OCI-M1 (cell line): ENCODE data around the gene ARL15.

Experiments used
- DNase-seq: peaks from one replicate; lab custom pipeline; 2025; lab: John Stamatoyannopoulos, UW

ARL15 gene

DNA sequence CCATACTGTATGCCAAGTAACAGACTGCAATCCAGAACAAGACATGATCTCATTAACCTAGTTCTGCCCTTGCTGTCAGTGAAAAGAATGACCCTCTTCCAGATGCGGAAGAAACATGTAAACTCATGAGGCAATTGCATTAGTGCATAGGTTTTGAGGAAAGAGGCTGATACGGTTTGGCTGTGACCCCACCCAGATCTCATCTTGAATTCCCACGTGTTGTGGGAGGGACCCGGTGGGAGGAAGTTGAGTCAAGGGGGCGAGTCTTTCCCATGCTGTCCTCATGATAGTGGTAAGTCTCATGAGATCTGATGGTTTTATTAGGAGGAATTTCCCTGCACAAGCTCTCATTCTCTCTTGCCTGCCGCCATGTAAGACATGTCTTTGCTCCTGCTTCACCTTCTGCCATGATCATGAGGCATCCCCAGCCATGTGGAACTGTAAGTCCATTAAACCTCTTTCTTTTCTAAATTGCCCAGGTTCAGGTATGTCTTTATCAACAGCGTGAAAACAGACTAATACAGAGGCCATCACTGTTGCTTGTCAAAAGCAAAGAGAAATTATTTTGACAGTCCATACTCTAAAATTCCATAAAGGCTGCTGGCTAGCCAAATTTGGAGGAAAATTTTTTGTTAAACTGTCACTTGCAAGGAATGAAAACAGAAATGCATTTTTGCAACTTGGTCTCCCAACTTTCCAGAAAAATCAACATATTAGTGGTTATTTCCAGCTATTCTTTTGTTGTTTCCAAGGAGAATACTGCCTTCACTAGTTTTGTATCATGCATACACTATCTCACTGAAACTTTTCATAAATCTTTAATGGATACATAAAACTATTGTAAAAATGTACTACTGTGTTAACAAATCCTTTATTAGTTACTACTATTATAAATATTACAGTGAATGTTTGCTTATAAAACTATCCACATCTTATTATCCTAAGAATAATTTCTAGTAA is 3.2 kb upstream of the ARL15 start:
- DNase-seq = peak; percentile 92

DNA sequence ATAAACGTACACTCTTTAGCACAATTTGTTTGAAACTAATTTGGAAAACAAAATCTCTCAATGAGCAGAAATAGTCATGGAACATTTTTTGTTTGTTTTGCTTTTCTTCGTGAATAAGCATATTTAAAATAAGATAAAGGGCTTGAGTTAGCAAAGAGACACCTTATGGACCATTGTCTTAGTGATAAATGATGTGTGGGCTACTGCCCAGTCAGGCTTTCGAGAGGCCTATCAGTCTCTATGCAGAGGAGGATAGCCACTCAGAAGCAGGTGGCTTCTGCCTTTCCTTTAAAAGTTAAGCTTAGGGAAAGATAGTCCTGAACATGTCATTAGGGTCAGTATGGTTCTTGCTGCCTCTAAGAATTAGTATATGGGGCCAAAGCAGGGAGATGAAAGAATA is 2.1 kb upstream of the ARL15 start:
- no peak for DNase-seq

DNA sequence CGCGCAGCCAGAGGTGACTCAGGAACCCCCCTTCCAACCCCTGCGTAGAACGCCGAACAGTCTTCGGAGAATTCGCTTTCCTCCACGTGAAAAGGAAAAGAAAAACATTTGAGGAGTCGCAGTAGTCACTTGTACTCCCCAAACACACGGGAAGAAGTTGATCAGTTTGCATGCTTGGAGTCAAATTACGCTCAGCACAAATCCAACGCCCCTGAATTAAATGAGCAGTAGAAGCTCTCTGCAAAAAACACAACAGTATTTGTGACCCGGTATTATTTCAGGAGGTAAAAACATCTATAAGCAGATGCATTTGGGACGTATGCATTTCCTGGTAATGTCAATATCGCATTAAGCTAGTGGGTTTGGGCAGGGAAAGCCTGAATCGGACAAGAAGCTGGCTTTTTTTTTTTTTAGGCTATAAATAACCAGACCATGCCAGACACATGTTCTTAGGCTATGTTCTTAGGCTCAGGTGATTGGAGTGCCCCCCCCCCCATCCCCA is 854 bp upstream of the ARL15 start:
- peak; percentile 83 for DNase-seq

DNA sequence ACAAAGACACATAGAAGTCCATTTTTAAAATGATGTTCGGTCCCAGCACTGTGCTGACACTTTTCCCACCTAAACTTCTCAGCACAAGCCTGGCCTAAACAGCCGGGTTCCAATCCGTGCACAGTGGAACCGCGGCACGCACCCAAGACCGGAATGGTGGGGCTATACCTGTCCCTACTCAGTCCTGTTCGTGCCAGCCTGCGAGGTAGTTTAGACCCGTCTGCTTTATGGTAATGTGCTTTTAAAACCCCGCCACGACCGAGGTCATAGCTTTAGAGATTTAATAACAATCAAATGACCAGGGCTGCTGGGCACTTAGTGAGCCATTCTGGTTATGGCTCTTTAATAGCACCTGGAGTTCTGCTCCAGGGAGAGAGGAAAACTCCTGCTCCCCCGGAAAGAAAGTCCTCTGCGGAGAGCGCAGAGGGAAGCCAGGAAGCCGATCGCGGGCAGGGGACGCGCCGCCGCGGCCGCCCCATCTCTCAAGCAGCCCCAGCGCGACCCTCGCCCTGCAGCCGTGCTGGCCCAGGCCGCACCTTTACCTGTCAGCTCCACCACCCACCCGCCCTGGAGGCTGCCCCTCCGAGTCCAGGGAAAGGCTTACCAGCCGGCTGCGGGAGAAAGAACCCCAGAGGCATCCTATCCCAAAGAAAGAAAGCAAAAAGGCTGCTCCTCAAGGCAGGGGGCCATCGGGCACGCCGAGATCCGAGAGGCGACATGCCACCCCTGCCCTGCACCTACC is 511 bp downstream of the ARL15 start:
- peak; percentile 69 for DNase-seq

DNA sequence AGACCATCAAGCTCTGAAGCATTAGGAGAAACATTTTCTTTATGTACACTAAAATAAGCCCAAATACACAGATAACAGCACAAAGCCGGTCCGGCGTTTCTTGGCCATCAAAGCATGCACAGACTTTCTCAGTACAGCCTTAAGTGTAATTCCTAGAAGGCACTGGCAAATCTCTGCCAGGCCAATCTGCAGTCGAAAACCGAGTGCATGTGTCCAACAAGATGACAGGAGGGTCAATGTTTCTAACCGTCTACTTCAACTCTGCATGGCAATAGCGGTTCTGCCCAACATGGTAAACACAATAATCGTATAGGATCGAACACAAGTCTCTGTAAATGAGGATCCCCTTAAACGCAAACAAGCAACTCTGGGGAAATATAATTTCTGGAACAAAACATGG is 1.1 kb downstream of the ARL15 start:
- DNase-seq = peak; percentile 80

DNA sequence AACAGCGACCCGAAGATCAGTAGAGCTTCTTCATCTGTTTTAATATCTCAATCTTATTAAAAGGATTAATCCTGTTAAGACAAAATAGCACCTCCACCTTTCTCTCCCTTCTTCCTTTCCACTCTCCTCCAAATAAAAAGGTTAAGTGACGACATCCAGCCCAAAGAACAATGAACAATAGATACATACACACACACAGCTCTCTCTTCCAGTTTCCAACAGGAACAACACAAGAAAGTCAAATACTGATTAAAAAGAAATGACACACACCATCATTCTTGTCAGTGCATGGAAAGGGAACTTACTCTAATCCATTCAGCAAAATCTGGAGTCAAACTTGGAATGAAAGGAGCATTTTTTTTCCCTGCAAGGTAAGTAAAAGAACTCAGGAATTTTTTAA is 2.8 kb downstream of the ARL15 start:
- DNase-seq = no peak

DNA sequence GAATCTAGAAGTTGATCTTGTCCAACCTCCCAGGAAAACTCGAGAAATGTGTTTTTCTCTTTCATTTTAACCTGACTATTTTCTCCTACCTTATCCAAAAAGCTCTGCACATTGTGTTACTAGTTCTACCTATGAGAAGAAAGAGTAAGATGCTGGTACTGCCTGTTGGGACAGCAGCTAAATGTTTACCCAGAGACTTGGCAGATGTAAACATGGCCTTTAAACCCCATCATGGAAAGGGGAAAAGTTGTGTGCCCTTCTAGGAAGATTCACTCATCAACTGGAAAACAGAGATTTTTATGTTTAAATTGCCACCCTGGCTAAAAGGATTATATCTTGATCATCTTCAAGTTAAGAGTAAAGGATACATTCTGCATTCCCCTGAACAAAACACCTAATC is 3.5 kb downstream of the ARL15 start:
- no peak for DNase-seq

DNA sequence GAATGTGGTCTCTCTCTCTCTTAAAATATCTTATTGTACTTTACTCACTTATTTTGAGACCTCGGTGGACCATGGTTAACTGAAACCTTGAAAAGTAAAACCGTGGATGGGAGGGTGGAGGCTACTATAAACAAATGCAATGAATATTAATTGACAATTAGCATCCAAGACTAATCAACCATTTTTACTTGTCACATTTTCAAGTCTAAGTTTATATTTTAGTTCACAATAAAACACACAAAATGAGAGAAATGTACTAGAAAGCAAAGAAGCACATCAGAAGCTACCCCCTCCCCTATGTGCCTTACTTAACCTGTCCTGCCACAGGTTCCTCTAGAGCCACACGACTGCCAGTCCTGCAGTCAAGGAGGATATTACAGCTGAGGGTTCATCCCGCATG is 4.6 kb downstream of the ARL15 start:
- no peak for DNase-seq

DNA sequence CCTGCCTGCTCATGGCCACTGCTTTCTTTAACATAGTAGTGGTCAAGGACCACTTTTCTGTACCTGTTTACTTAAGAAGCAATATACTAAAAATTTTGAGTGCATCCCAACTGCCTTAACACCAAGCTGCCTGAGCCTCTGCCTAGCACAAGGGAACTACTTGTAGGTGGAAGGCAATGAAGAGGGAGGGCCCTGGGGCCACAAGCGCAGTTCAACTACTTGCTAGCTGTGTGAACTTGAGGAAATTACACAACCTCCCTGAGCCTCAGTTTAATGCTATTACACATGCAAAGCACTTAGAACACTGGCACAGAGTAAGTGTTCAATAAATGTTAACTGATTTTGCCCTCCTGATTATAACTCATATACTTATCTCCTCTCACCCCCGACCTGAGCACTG is 6.3 kb downstream of the ARL15 start:
- no peak for DNase-seq

DNA sequence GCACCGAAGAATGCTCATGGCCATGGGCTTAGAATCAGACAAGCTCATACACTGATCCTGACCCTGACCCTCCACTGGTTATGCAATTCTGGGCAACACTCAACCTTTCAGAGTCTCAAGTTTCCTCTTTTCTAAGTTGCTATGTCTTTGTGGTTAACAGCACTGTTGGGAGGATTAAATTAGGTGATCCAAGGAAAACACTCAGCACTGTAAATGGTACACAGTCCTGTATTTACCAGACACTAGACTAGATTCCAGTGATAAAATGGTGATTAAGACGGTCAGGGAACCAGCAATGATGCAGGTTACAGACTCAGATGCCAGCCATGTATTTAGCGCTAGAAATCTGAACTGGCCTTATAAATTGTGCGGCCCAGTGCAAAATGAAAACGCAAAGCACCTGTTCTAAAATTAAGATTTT is 8.1 kb downstream of the ARL15 start:
- peak; percentile 92 for DNase-seq

DNA sequence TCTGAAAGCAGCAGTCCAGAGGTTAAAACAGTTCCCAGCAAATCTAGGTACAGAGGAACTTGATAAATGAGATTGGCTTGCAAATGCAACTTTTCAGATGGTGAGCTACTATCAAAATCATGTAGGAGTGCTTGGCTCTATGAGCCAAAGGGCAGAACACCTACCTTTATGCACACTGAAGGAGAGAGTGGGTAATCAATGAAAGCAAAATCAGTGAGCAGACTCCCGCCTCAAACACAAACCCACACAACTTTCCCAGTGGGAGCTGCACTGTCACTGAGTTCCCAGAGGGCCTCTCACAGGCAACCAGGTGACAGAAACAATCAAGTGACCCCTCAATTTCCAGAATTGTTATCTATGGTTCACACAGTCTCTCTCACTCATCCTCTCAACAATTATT is 8.5 kb downstream of the ARL15 start:
- DNase-seq = no peak

DNA sequence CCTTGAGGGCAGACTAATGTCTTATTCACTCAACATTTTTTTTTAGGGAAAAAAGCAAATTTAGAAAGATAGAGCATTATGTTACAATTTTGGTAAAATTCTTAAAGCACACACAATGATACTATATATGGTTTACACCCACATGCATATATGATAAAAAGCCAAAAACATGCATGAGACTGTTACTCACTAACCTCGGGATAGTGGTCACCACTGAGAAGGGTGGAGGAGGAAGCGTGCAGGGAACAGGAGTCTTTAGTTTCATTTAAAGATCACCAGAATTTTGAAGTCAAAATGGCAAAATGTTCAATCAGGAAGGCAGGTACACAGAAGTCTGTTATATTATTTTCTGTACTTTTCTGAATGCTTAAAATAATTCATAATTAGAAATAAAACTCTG is 9.2 kb downstream of the ARL15 start:
- DNase-seq = peak; percentile 71

DNA sequence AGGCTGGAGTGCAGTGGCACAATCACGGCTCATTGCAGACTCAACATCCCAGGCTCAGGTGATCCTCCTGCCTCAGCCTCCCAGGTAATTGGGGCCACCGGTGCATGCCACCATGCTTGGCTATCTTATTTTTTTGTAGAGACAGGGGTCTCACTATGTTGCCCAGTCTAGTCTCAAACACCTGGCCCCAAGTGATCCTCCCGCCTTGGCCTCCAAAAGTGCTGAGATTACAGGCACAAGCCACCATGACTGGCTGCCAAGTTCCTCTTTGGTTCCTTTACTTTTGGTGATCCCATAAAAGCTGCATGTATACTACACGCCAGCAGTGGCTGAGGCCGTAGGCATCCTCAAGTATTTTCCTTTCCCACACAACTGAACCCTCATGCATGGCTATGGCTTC is 11.4 kb downstream of the ARL15 start:
- DNase-seq = no peak

DNA sequence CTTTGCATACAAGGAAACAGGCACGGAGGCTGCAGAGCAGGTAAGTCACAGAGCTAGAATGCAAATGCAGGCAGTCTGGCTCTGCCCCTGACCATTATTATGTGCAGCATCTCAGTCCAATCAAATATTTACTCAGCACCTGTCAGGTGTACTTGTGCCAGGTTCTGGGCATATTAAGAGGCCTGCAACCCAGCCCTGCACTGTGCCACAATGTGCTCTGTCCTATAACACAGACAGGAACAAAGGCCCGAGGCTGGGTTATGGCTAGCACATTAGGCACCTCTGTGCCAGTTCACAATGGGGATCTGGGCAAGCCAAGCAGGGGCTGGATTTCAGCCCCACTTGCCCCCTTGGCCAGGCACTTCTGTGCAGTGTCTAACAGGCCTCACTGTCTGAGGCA is 14.0 kb downstream of the ARL15 start:
- DNase-seq = no peak

DNA sequence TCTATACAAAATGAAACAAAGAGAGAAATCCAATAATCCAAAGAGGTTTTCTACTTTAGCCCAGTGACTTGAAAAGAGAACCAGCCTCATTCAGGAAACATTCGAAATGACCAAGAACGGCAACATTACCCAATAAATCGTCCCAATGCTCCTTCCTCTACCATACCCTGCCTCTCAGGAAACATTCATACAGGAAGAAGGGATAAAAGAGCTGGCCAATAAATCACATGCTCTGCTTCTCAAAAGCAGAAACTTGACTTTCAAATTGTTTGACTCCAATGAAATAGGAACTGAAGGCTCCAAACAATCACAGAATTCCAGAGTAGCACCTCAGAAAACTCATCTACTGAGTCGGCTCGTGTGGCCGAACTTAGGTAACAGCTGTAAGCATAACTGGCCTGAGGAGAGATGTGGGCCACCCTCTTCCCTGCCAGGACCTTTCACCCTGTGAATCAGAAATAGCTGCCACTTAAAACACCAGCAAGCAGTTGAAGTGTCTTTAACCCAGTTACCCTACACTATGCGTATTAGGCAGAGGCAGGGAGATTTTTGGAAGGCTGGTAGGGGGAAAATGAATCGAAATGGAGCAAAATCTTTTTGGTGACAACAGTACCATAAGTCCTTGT is 14.6 kb downstream of the ARL15 start:
- DNase-seq = no peak

DNA sequence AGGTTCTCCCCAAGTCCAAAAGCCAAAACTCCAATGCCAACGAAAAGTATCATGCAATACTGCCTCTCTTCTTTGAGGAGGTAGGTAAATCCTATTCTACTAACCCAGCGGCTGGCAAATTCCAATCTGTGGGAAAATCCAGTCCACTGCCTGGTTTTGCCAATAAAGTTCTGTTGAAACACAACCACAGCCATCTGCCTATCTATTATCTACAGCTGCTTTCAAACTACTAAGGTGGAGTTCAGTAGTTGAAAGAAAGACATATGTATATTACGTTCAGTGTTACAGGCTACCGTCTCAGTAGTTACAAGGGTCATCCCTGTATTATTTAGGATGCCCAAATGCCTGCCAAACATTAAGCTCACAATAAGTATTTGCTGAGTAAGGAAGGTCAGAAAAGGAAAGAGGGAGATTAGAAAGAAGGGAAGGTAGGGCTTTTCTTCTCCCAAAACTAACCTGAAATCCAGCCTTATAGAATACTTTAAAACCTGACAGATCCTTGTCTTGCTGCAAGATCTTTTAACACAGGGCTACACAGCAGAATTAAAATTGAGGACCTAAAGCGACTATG is 16.2 kb downstream of the ARL15 start:
- peak; percentile 37 for DNase-seq

DNA sequence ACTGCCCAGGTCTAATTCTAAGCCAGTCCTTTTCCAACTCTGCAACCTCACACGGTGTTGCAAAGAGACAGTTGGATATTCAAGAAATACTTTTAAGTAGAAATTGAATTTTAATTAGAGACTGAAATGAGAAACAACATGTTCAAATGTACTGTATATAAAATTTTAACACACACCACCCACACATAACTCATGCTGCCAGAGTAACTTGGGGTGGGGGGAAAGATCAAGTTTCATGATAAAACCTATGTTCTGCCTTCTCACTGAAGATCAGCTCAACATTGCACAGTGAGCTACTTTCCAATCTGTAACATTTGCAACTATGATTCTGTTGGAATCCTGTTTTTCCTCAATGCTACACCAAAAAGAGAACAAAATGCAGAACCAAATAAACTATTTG is 17.5 kb downstream of the ARL15 start:
- no peak for DNase-seq

DNA sequence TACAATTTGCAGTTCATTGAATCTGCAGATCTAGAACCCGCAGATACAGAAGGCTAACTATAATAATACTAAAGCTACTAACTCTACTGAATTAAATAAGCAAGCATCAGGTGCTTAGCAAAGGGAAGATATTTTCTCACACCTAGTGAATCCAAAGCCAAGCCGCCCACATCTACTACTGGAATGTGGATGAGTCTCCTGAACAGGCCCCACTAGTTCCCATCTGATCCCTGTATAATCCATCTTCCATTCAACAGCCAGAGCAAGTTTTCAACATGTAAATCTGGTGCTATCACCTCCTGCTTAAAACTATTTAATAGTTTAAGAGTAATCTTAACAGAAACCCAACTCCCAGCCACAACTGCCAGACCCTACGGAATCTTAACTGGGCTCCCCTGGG is 18.9 kb downstream of the ARL15 start:
- no peak for DNase-seq

DNA sequence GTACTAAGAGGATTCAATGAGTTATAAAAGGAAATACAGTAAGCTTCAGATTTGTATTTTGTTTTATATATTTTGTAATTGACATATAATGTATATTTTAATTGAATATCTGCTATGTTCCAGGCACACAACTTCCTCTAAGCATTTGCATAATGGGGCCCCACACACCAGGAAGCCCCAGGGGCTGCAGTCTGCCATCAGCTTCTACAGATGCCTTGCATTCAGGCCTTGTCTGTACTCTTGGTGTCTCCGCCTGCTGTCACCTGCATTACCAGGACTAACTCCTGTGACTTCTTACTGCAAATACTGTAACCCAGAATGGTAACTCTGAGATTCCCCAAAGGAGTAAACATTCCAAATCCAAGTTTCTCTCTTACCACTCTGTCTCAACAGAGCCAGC is 20.6 kb downstream of the ARL15 start:
- DNase-seq = no peak

DNA sequence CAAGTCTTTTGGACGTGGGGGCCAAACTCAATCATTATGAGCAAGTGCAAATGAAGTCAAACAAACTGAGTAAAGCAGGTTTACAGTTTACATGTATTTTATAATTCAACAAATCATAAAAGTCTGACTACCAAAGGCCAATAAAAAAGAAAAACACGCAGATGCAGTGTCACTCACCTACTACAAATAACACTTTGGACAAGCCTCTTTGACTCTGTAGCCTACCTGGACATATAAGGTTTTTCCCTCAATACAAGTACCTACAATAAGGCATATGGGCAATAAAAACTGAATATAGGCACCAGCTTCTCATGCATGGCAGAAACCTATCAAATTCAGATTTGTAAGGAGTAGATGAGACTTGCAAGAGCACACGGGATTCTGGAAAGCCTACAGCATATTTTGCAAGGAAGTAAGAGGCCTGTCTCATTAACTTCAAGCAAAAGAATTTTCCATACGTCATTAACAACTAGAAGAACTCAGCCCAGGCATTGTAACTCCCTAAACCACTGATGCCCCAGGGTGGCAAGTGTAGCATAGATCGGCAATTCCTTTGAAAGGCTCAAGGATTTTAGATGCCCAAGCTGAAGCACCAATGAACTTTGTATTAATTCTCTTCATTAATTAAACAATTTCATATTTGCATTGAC is 21.7 kb downstream of the ARL15 start:
- no peak for DNase-seq

DNA sequence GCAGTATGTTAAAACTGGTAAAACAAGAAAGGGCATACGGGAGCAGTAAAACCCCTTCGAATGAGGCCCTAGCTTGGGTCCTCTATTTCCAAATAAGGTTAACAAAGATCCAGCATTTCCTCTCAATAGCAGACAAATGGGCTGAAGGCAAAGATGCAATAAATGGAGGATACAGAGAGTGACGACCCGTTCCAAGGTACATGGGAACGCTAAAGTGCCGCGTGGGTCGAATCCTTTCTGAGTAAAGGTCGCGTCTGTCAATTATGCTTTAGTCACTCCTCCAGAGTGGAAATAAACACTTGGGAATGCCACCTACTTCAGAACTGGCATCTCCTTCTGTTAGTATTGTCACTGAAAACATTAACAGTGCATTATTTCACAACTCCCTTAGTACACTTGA is 24.7 kb downstream of the ARL15 start:
- DNase-seq = no peak

DNA sequence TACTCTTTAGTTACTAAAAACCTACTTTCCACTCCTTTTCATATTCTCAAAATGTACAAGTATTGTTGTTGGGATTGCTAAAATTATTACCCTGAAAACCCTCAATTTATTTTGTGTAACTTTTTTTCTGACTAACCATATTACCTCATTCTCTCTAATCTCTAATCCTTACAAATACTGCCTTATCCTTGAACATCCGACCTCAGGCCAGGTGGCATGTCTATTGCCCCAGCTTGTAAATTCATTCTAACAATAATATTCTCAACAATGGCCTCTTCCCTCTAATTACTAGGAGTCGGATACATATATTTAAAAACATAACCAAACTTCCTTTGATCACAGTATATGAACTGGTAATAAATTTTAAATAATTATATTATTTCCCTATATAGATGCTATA is 25.8 kb downstream of the ARL15 start:
- no peak for DNase-seq
